Measurements from ENCODE around the gene ZNF516.

ZNF516 gene

GRCh38 chr18:76346490-76347130, 148.4 kb downstream of the ZNF516 start:
- no peak for DNase-seq (ENCODE audit: low read depth)
- H3K4me3 ChIP-seq (ENCODE audit: low read depth, low read length) = no peak overlapping the region

DNA sequence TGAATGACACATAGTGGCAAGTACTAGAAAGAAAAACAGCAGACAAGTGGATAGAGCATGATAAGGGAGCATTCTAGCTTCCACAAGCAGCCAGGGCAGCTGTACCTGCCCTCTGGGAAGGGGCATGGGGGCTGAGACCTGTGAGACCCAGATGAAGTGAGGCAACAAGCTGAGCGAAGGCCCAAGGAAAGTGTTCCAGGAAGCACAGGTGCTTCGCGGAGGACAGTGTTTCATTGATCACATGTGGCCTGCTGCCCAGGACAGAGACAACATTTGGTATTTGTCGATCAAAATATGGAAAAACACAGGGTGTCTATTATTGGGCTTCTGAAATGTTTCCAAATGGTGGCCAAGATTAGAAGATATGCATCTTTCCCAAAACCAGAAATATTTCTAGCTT, 149.1 kb downstream of the ZNF516 start:
- H3K4me3 ChIP-seq (ENCODE audit: low read depth, low read length) = no peak overlapping the region
- TF ChIP-seq CTCF (IDR thresholded peaks at IDR 0.05; ENCODE audit: control insufficient read depth, extremely low read depth, insufficient read depth) = no peak
- DNase-seq (ENCODE audit: low read depth) = no peak

More at GRCh38 chr18:76346490-76347130, 148.4 kb downstream of the ZNF516 start:
- no peak for TF ChIP-seq CTCF (IDR thresholded peaks at IDR 0.05; ENCODE audit: control insufficient read depth, extremely low read depth, insufficient read depth)

GRCh38 chr18:76343938-76344569, 151.0 kb downstream of the ZNF516 start:
- no peak for DNase-seq (ENCODE audit: low read depth)
- no peak for TF ChIP-seq CTCF (IDR thresholded peaks at IDR 0.05; ENCODE audit: control insufficient read depth, extremely low read depth, insufficient read depth)
- H3K4me3 ChIP-seq (ENCODE audit: low read depth, low read length) = no peak overlapping the region

- TF ChIP-seq CTCF (IDR thresholded peaks at IDR 0.05; ENCODE audit: control insufficient read depth, extremely low read depth, insufficient read depth) = no peak
- H3K4me3 ChIP-seq (ENCODE audit: low read depth, low read length) = no peak overlapping the region
- no peak for DNase-seq (ENCODE audit: low read depth)
Observed at GRCh38 chr18:76340410-76340809, 154.6 kb downstream of the ZNF516 start.

DNA sequence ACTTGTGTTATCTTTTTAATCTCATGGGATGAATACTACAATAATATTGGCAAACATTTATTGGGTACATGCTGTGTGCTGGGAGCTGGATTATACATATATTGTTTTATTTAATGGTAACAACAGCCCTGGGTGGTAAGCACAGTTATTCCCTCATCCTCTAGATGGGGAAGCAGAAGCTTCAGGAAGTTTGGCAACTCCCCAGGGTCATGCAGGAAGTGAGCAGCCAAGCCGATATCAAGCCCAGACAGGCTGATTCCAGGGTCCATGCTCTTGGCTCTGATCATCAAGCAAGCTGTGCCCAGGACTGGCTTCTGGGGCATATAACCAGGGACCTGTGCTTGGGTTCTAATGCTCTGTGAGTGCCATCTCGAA, 155.8 kb downstream of the ZNF516 start:
- no peak overlapping the region for H3K4me3 ChIP-seq (ENCODE audit: low read depth, low read length)
- TF ChIP-seq CTCF (IDR thresholded peaks at IDR 0.05; ENCODE audit: control insufficient read depth, extremely low read depth, insufficient read depth) = no peak
- DNase-seq (ENCODE audit: low read depth) = peak; percentile 82

DNA sequence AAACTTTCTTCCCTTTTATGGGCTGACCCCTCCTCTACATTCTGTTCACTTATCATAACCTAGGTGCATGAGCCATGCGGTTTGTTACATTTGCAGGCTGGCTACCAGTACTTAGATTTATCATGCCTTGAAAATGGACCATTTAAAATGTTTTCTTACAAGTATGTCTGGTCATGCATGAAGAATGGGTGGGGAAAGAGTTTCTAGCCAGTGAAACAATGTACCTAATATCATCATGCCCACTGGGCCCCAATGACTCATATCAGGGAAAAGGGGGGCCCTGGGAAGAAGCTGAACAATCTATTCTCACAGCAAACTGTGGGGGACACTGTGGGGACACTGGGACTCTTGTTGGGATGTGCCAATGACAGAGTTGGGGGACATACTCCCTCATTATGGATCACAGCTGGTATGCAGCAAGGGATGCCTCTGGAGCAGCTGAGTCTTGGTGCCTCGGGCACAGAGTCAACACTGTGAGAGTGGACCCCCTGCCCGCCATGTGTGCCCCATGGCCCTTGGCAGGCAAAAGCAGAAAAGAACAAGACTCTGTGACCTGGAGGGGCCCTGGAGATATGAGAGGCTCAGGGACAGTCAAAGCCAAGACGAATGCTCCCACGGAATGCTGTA, 156.3 kb downstream of the ZNF516 start:
- no peak for DNase-seq (ENCODE audit: low read depth)
- no peak overlapping the region for H3K4me3 ChIP-seq (ENCODE audit: low read depth, low read length)
- no peak for TF ChIP-seq CTCF (IDR thresholded peaks at IDR 0.05; ENCODE audit: control insufficient read depth, extremely low read depth, insufficient read depth)
